ENCODE measurements around the gene ANKRD11.

GRCh38 chr16:89536371-89536770, 46.0 kb upstream of the ANKRD11 start:
- TF ChIP-seq CTCF (IDR thresholded peaks at IDR 0.05), result no peak
- TF ChIP-seq POLR2A (IDR thresholded peaks at IDR 0.05), result no peak
